Neuronal stem cell (in vitro differentiated cells): ENCODE measurements around the gene SLC17A7.

Experiments used
- DNase-seq: peaks from one replicate; pipeline ENCODE4 v3.0.0-alpha.2; 2013; ENCODE audit warnings: low spot score
- H2AFZ ChIP-seq: one replicate; pipeline ENCODE4 v1.6.1; 2013; ENCODE audit warnings: mild to moderate bottlenecking, low read length, inconsistent platforms
- H2AK5ac ChIP-seq: 2 replicates; pipeline ENCODE4 v1.6.1; 2013; ENCODE audit warnings: low read depth, mild to moderate bottlenecking, inconsistent platforms, low read length, moderate library complexity, mixed read lengths
- H2BK120ac ChIP-seq: 2 replicates; pipeline ENCODE4 v1.6.1; 2013; ENCODE audit warnings: low read depth, mild to moderate bottlenecking, inconsistent platforms, low read length, moderate library complexity, mixed read lengths
- H2BK12ac ChIP-seq: one replicate; pipeline ENCODE4 v1.6.1; 2013; ENCODE audit warnings: low read length, inconsistent platforms
- H2BK15ac ChIP-seq: 2 replicates; pipeline ENCODE4 v1.6.1; 2013; ENCODE audit warnings: mild to moderate bottlenecking, low read length, inconsistent platforms, mixed read lengths
- H2BK5ac ChIP-seq: one replicate; pipeline ENCODE4 v1.6.1; 2013; ENCODE audit warnings: inconsistent platforms, mild to moderate bottlenecking, low read length, moderate library complexity
- H3K14ac ChIP-seq: one replicate; pipeline ENCODE4 v1.6.1; 2013; ENCODE audit warnings: low read length, inconsistent platforms
- H3K18ac ChIP-seq: 2 replicates; pipeline ENCODE4 v1.6.1; 2013; ENCODE audit warnings: low read length, inconsistent platforms
- H3K23ac ChIP-seq: 2 replicates; pipeline ENCODE4 v1.6.1; 2013; ENCODE audit warnings: low read depth, mild to moderate bottlenecking, mixed read lengths, low read length, inconsistent platforms; ENCODE audit not compliant: poor library complexity
- H3K27ac ChIP-seq: replicated peaks from 3 replicates; pipeline ENCODE4 v1.5.1; 2013; ENCODE audit warnings: low read length, inconsistent platforms
- H3K27me3 ChIP-seq, 3 experiments: 2 replicates each; pipeline ENCODE4 v1.6.1; 2013; ENCODE audit warnings: low read length in 3 of 3, mild to moderate bottlenecking in 2 of 3, inconsistent platforms in 1 of 3, low read depth in 1 of 3, mixed read lengths in 1 of 3, moderate library complexity in 1 of 3; ENCODE audit not compliant: control insufficient read depth in 3 of 3, insufficient read depth in 3 of 3
- H3K36me3 ChIP-seq, 2 donors: replicated peaks in 1 of 2; 2 replicates each; pipeline ENCODE4 v1.6.1; 2013; ENCODE audit warnings: low read length in 2 of 2; ENCODE audit not compliant: control insufficient read depth in 2 of 2, insufficient read depth in 2 of 2
- H3K4ac ChIP-seq: 2 replicates; pipeline ENCODE4 v1.6.1; 2013; ENCODE audit warnings: inconsistent platforms, mild to moderate bottlenecking, low read length, moderate library complexity
- H3K4me1 ChIP-seq, 2 donors: 1 replicate in 1 of 2; 2 replicates in 1 of 2; pipeline ENCODE4 v1.6.1; 2013; ENCODE audit warnings: low read length in 2 of 2, low read depth in 1 of 2; ENCODE audit not compliant: control insufficient read depth in 2 of 2, insufficient read depth in 1 of 2
- H3K4me2 ChIP-seq: one replicate; pipeline ENCODE4 v1.6.1; 2013; ENCODE audit warnings: mild to moderate bottlenecking, low read length, inconsistent platforms; ENCODE audit not compliant: insufficient read depth, poor library complexity, severe bottlenecking
- H3K4me3 ChIP-seq, 2 donors: 2 replicates each; pipeline ENCODE4 v1.5.1; 2013; ENCODE audit warnings: low read length in 2 of 2, mild to moderate bottlenecking in 2 of 2, inconsistent platforms in 1 of 2, moderate library complexity in 1 of 2
- H3K79me1 ChIP-seq: one replicate; pipeline ENCODE4 v1.6.1; 2013; ENCODE audit warnings: low read depth, mild to moderate bottlenecking, inconsistent platforms, low read length, moderate library complexity
- H3K9ac ChIP-seq: one replicate; pipeline ENCODE4 v1.6.1; 2013; ENCODE audit warnings: mild to moderate bottlenecking, low read depth, low read length, inconsistent platforms; ENCODE audit not compliant: poor library complexity
- H3K9me3 ChIP-seq, 2 donors: replicated peaks in 1 of 2; 2 replicates each; pipeline versions ENCODE3 to v1.6.1; 2013; ENCODE audit warnings: low read length in 2 of 2, mild to moderate bottlenecking in 2 of 2, inconsistent platforms in 1 of 2, low read depth in 1 of 2, mixed read lengths in 1 of 2, moderate library complexity in 1 of 2; ENCODE audit not compliant: control insufficient read depth in 2 of 2, insufficient read depth in 1 of 2
- H4K8ac ChIP-seq: one replicate; pipeline ENCODE4 v1.6.1; 2013; ENCODE audit warnings: low read depth, mild to moderate bottlenecking, inconsistent platforms, low read length, moderate library complexity
- H4K91ac ChIP-seq: one replicate; pipeline ENCODE4 v1.6.1; 2013; ENCODE audit warnings: low read length, low read depth, mild to moderate bottlenecking, inconsistent platforms; ENCODE audit not compliant: poor library complexity
- WGBS, 2 donors: extraction: QIAGEN DNeasy Blood & Tissue Kit; methylation state at CpG; one replicate each; pipeline ENCODE4 v1.1.7; 2013; ENCODE audit warnings: missing lambda C conversion rate in 2 of 2, mixed read lengths in 1 of 2; ENCODE audit not compliant: insufficient read length in 2 of 2, insufficient replicate concordance in 1 of 2; ENCODE audit errors: extremely low coverage in 2 of 2; 5-methylcytosine and 5-hydroxymethylcytosine counted together

Gene SLC17A7

DNA sequence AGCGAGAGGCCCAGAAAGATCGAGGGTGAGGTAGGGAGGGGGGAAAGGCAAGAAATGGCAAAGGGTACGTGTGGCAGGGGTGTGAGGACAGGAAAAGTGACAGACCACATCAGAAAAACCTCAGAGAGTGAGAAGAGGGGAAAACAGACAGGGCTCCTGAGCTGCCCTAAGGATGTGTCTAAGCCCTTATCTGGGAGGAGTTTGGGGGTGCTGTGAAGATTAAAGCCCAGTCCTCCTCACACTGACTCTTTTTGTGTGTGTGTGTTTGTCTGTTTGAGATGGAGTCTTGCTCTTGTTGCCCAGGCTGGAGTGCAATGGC, 17.4 kb downstream of the SLC17A7 start:
- no peak overlapping the region for H2AK5ac ChIP-seq
- H3K9ac ChIP-seq = no peak overlapping the region
- H3K4me3 ChIP-seq = no peak overlapping the region
- no peaks in the 10 kb centered on the region for H3K36me3 ChIP-seq
- no peak overlapping the region for H3K4ac ChIP-seq
- no peak overlapping the region for H4K8ac ChIP-seq
- no peak overlapping the region for H2BK5ac ChIP-seq
- H3K4me2 ChIP-seq = peak overlapping the region; percentile 85
- H3K79me1 ChIP-seq = peaks cover 2% of the 10 kb centered on the region
- H2BK15ac ChIP-seq = no peak overlapping the region
- H2BK120ac ChIP-seq = no peak overlapping the region
- H3K14ac ChIP-seq = no peak overlapping the region
- peaks cover 8 to 96% (median 76%) of the 10 kb centered on the region in 3 experiments for H3K27me3 ChIP-seq
- H3K23ac ChIP-seq = no peak overlapping the region
- H2BK12ac ChIP-seq = no peak overlapping the region
- H3K18ac ChIP-seq = peak overlapping the region; percentile 77
- no peak overlapping the region for H4K91ac ChIP-seq
- no peaks in the 10 kb centered on the region for H3K9me3 ChIP-seq
- no peak for DNase-seq
- peaks cover 21 to 24% of the 10 kb centered on the region in 2 donors for H3K4me1 ChIP-seq
- H2AFZ ChIP-seq = peak overlapping the region; percentile 97
- H3K27ac ChIP-seq = no peak overlapping the region
- WGBS, 2 donors = no CpG with 5 or more reads among the region's 3 CpGs

DNA sequence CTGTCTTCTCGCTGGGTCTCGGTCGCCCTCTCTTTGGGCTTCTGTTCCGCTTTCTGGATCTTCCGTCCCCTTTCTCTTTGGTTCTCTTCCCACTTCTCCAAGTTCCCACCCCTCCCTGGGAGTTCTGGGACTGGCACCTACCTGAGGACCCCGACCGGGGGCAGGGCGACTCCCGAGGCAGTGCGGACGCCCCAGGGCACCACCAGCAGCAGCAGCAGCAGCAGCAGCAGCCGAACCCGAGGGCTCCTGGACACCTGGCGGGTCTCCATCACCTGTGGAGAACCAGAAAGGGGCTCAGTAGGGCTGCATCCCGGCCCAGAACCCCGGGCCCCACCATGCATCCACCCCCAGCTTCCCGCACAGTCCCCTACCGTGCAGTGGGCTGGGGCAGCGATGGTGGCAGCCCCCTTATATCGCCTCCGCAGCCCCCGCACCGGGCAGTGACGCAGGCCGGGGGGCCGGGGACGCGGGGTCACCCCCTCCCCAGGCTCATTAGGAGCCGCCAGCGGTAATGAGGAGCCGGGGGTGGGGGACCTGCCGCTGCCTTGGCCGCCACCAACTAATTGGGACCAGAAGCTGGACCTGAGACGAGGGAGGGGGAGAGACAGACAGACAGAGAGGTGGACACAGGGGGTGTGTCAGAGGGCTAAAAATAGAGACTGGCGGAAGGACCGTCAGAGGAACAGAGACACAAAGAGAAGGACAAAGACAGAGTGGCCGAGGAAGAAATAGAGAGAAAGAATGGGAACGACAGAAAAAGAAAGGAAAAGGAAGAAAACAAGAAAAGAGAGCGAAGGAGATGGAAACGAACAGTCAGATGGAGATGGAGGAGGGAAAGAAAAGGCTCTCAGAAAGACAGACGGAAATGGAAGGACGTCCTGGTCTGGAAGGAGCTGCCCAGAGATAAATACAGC, 18.0 kb downstream of the SLC17A7 start, which contains the start of gene PTH2:
PTH2 (minus strand) TSS at position 371 of the 914 bp plus-strand sequence; CDS start at position 269, 102 bp downstream.
- peak within 1 kb of the TSS; percentile 97 for H2AK5ac ChIP-seq
- no peak within 1 kb of the TSS for H3K4ac ChIP-seq
- peak within 1 kb of the TSS; percentile 24 to 42 for H3K4me3 ChIP-seq
- H2BK12ac ChIP-seq = no peak within 1 kb of the TSS
- H3K27ac ChIP-seq = no peak within 1 kb of the TSS
- peak within 1 kb of the TSS; percentile 85 for H3K4me2 ChIP-seq
- H2BK15ac ChIP-seq = peak within 1 kb of the TSS; percentile 75
- no peak within 1 kb of the TSS for H3K14ac ChIP-seq
- WGBS, 2 donors = no CpG with 5 or more reads among the region's 42 CpGs
- peaks cover 16 to 19% of the 10 kb centered on the region in 2 donors for H3K4me1 ChIP-seq
- no peaks in the 10 kb centered on the region for H3K9me3 ChIP-seq
- H2BK120ac ChIP-seq = no peak within 1 kb of the TSS
- H4K91ac ChIP-seq = peak within 1 kb of the TSS; percentile 25
- H3K18ac ChIP-seq = peak within 1 kb of the TSS; percentile 93
- no peak within 1 kb of the TSS for H4K8ac ChIP-seq
- peak within 1 kb of the TSS; percentile 68 for H2BK5ac ChIP-seq
- no peaks in the 10 kb centered on the region for H3K79me1 ChIP-seq
- peak within 1 kb of the TSS; percentile 97 for H2AFZ ChIP-seq
- peaks cover 8 to 97% (median 71%) of the 10 kb centered on the region in 3 experiments for H3K27me3 ChIP-seq
- peak within 1 kb of the TSS; percentile 58 for H3K23ac ChIP-seq
- no peaks in the 10 kb centered on the region for H3K36me3 ChIP-seq
- DNase-seq = no peak
- H3K9ac ChIP-seq = peak within 1 kb of the TSS; percentile 50

DNA sequence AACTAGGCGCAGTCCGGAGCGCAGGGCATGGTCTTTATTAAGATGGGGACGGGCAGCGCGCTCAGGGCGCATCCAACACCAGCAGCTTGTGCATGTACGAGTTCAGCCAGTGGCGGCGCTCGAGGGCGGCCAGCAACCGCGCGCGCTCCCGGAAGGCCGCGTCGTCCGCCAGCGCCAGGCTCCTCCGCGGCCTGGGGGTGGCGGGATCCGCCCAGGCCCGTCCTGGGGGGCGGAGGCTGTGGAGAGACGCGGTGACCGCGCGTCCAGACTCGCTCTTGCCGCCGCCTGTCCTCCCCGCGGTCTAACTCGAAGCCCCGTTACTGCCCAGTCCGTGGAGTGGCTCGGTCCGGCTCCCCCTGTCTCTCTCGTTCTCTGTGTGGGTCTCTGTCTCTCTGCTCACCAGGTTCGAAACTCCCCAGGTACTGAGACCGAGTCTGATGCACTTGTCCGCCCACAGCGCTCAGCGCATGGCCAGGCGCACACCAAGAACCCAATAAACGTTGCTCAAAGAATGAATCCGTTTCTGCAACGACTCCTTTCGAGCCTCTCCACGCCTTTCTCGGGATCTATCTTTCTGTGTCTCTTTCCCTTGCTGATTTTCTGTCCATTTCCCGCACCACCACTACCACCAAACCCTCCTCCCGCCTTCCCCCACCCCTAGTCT, 18.8 kb downstream of the SLC17A7 start:
- peak; percentile 79 for DNase-seq
- Histone ChIP-seq H3K36me3 (no peaks in the 10 kb centered on the region), H3K27ac (no peak overlapping the region), H2BK120ac (no peak overlapping the region), H3K9ac (peak overlapping the region; percentile 27), H3K18ac (peak overlapping the region; percentile 93), H2AK5ac (no peak overlapping the region), H3K27me3 (peaks cover 8 to 97% (median 64%) of the 10 kb centered on the region in 3 experiments), H3K4me1 (peaks cover 11 to 15% of the 10 kb centered on the region in 2 donors), H3K9me3 (no peaks in the 10 kb centered on the region), H3K79me1 (no peaks in the 10 kb centered on the region), H2BK5ac (no peak overlapping the region), H3K23ac (peak overlapping the region; percentile 58), H2AFZ (peak overlapping the region; percentile 97), H2BK12ac (no peak overlapping the region), H4K91ac (peak overlapping the region; percentile 25), H2BK15ac (peak overlapping the region; percentile 75), H3K4me3 (peak overlapping the region; percentile 24 to 42), H3K14ac (no peak overlapping the region), H3K4me2 (peak overlapping the region; percentile 85), H4K8ac (no peak overlapping the region), H3K4ac (no peak overlapping the region)
- WGBS, 2 donors = no CpG with 5 or more reads among the region's 58 CpGs

DNA sequence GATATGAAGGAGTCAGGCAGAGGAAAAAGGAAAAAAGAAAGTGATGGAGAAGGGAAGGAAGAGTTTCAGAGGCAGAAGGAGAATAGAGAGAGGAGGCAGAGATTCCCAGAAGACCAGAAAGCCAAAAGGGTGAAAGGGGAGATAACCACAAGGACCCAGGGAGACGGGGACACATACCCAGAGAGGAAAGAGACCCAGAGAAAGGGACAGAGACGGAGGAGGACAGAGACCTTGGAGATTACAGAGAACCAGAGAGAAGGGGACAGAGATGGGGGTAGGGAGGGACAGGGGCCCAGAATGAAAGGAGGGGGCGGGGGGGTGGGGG, 19.5 kb downstream of the SLC17A7 start:
- no peak overlapping the region for H3K4me2 ChIP-seq
- H2BK5ac ChIP-seq = no peak overlapping the region
- H3K18ac ChIP-seq = no peak overlapping the region
- no peak for DNase-seq
- no peak overlapping the region for H2AFZ ChIP-seq
- H3K27ac ChIP-seq = no peak overlapping the region
- no CpG with 5 or more reads among the region's 3 CpGs for WGBS, 2 donors
- peaks cover 11 to 15% of the 10 kb centered on the region in 2 donors for H3K4me1 ChIP-seq
- H3K36me3 ChIP-seq = no peaks in the 10 kb centered on the region
- no peak overlapping the region for H3K14ac ChIP-seq
- H3K27me3 ChIP-seq = peaks cover 8 to 98% (median 57%) of the 10 kb centered on the region in 3 experiments
- no peak overlapping the region for H4K8ac ChIP-seq
- no peak overlapping the region for H2BK120ac ChIP-seq
- no peak overlapping the region for H3K23ac ChIP-seq
- H3K9ac ChIP-seq = no peak overlapping the region
- H2BK12ac ChIP-seq = no peak overlapping the region
- no peak overlapping the region for H2BK15ac ChIP-seq
- no peak overlapping the region for H3K4me3 ChIP-seq
- no peaks in the 10 kb centered on the region for H3K9me3 ChIP-seq
- no peaks in the 10 kb centered on the region for H3K79me1 ChIP-seq
- no peak overlapping the region for H2AK5ac ChIP-seq
- no peak overlapping the region for H4K91ac ChIP-seq
- H3K4ac ChIP-seq = no peak overlapping the region
